Cardiac muscle cell (in vitro differentiated cells and primary cell): ENCODE measurements around the gene OR1A1. TPM values are rescaled to one million over a fixed set of nuclear protein-coding genes. Genes with fewer than 3 reads are reported as not detected.

ENCODE experiments used
- DNase-seq, 2 donors: peaks; one replicate each; pipeline versions ENCODE4 v3.0.0 to v3.0.0-alpha.2; 2010 to 2017; ENCODE audit warnings: low read depth in 1 of 2, low spot score in 1 of 2
- H3K27ac ChIP-seq: fragments of 200-600 bp; sonication (generic); 2 replicates; pipeline ENCODE4 v1.5.1; 2016
- H3K27me3 ChIP-seq: fragments of 200-600 bp; sonication (generic); 2 replicates; pipeline ENCODE4 v1.6.0; 2016; ENCODE audit warnings: control low read depth
- H3K36me3 ChIP-seq: fragments of 200-600 bp; sonication (generic); 2 replicates; pipeline ENCODE4 v1.5.1; 2016; ENCODE audit warnings: control low read depth
- H3K4me1 ChIP-seq: fragments of 200-600 bp; sonication (generic); 2 replicates; pipeline ENCODE4 v1.8.1; 2017; ENCODE audit warnings: low read depth, mild to moderate bottlenecking, mixed run types
- H3K4me3 ChIP-seq: fragments of 200-600 bp; sonication (generic); 2 replicates; pipeline ENCODE4 v1.5.1; 2016; ENCODE audit warnings: mild to moderate bottlenecking
- H3K9me3 ChIP-seq: fragments of 200-600 bp; sonication (generic); 2 replicates; pipeline ENCODE4 v1.5.1; 2017; ENCODE audit warnings: low read depth, mild to moderate bottlenecking, control low read depth
- CTCF ChIP-seq: IDR thresholded peaks from 2 replicates; pipeline ENCODE4 v1.5.1; 2012; ENCODE audit warnings: low read depth, mild to moderate bottlenecking, low read length
- polyA plus RNA-seq: library from polyadenylated mRNA; unstranded; fragments of >200 nt; fragmentation: Nextera tagmentation; extraction: Ambion mirVana; gene quantifications from 2 replicates; pipeline ENCODE4 v1.2.1, GENCODE V29; 2016
- total RNA-seq: library from RNA; depleted of rRNA; stranded (reverse); fragments of >200 nt; gene quantifications from 2 replicates; pipeline ENCODE4 v1.2.3, GENCODE V29; 2016

Gene OR1A1
- total RNA-seq = not detected in 2 replicates
- polyA plus RNA-seq = not detected in 2 replicates

GRCh38 chr17:3207367-3207766 lies at the start of gene OR1A1:
TSS of gene OR1A1 (plus strand) at chr17:3207667. CDS start at chr17:3215621, 7,954 bp downstream.
- TF ChIP-seq CTCF = no peak
- no peak within 1 kb of the TSS for H3K27ac ChIP-seq
- no peaks in the 10 kb centered on the region for H3K36me3 ChIP-seq
- no peaks in the 10 kb centered on the region for H3K4me1 ChIP-seq
- no peaks in the 10 kb centered on the region for H3K9me3 ChIP-seq
- DNase-seq = no peak
- no peak within 1 kb of the TSS for H3K4me3 ChIP-seq
- no peaks in the 10 kb centered on the region for H3K27me3 ChIP-seq

- Histone ChIP-seq H3K4me3 (no peak overlapping the region), H3K27me3 (no peaks in the 10 kb centered on the region), H3K27ac (no peak overlapping the region), H3K36me3 (no peaks in the 10 kb centered on the region), H3K4me1 (no peaks in the 10 kb centered on the region), H3K9me3 (no peaks in the 10 kb centered on the region)
- DNase-seq = no peak
- no peak for TF ChIP-seq CTCF
Measured at GRCh38 chr17:3167574-3167973, 39.9 kb upstream of the OR1A1 start.

GRCh38 chr17:3189961-3190360 lies 17.5 kb upstream of the OR1A1 start:
- H3K27me3 ChIP-seq = no peaks in the 10 kb centered on the region
- no peaks in the 10 kb centered on the region for H3K36me3 ChIP-seq
- H3K4me1 ChIP-seq = no peaks in the 10 kb centered on the region
- H3K9me3 ChIP-seq = no peaks in the 10 kb centered on the region
- no peak for DNase-seq
- no peak overlapping the region for H3K4me3 ChIP-seq
- no peak overlapping the region for H3K27ac ChIP-seq
- TF ChIP-seq CTCF = no peak

GRCh38 chr17:3197219-3197618 lies 10.2 kb upstream of the OR1A1 start, which contains the start of gene OR1A2:
TSS of gene OR1A2 (plus strand) at chr17:3197519. CDS start at chr17:3197519, 0 bp downstream.
- Histone ChIP-seq H3K4me3 (no peak within 1 kb of the TSS), H3K27me3 (no peaks in the 10 kb centered on the region), H3K36me3 (no peaks in the 10 kb centered on the region), H3K4me1 (no peaks in the 10 kb centered on the region), H3K9me3 (no peaks in the 10 kb centered on the region), H3K27ac (no peak within 1 kb of the TSS)
- TF ChIP-seq CTCF = no peak
- DNase-seq = no peak

GRCh38 chr17:3208484-3208883 lies 1.0 kb downstream of the OR1A1 start:
- DNase-seq = no peak
- Histone ChIP-seq H3K36me3 (no peaks in the 10 kb centered on the region), H3K9me3 (no peaks in the 10 kb centered on the region)

More at GRCh38 chr17:3208484-3208883, 1.0 kb downstream of the OR1A1 start:
- Histone ChIP-seq H3K27me3 (no peaks in the 10 kb centered on the region), H3K4me1 (no peaks in the 10 kb centered on the region), H3K4me3 (no peak overlapping the region), H3K27ac (no peak overlapping the region)
- no peak for TF ChIP-seq CTCF
